SHP77 (cell line): ENCODE results near the gene RHBDD2.

Experiments
- DNase-seq, 2 experiments: peaks; one replicate each; lab custom pipeline; 2025; lab: John Stamatoyannopoulos, UW

The RHBDD2 gene

DNA sequence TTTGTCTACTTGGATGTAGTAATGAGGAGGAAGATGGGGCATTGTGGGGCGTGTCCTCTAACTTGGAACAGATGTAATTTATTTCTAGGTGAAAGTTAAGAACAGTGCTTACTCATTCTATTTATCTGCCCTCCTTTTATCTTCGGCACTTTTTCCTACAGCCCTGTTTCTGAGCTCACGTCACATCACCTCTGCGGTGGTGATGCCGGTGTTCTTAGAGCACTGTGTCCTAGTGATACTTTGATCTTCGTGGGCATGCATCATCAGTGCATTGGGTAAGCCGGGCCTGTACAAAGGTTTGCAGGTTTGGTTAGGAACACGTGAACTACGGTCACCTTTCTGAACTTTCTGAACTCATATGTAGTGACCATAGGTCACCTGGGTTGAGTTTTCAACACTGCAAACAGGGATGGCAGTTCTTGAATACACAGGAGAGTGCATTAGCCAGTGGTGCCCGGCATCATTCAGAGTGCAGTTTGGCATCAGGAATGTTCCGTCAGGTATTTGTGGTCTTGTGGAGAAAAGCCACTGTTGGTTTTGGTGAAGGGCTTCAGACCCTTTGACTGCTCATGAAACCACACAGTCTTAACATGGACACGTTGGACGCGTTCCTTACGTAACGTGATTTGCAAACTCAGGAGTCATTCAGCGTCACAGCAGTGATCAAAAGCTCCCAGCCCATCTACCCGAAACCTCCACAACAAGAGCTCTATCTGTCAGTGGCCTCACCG lies 41.8 kb downstream of the RHBDD2 start:
- no peak for DNase-seq

DNA sequence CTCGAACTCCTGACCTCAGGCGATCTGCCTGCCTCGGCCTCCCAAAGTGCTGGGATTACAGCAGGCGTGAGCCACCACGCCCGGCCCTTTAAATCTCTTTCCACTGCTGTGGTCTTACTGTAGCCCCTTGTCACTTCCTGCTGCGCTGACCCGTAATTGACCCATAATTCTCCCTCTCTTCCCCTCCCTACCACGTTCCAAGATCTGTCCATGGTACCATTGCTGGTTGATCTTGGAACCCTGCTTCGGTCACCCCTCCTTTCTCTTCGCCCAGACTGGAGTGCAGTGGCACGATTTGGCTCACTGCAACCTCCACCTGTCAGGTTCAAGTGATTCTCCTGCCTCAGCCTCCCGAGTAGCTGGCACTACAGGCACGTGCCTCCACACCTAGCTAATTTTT lies 42.6 kb downstream of the RHBDD2 start:
- no peak for DNase-seq

DNA sequence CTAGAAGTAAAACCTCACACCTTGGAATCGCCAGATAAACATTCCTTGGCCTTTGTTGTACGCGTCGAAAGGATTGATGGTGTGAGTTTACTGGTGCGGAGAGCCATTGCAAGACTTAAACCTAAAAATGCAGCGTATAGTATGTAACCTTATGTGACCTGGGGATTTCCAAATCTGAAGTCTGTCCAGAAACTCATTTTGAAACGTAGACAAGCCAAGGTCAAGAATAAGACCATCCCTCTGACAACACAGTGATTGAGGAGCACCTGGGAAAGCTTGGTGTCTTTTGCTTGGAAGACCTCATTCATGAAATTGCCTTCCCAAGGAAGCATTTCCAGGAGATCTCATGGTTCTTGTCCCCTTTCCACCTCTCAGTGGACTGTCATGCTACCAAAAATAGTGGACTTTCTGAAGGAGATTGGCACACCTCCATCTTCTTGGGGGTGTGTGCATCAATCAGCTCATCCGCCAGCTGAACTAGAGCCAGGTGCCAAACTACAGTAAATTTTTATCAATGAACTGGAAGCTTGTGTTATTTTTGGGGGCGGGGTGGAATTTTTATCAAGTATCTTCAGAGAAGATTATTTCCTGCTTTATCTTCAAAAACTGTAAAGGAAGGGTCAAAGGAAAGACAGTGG lies 44.3 kb downstream of the RHBDD2 start:
- no peak for DNase-seq

DNA sequence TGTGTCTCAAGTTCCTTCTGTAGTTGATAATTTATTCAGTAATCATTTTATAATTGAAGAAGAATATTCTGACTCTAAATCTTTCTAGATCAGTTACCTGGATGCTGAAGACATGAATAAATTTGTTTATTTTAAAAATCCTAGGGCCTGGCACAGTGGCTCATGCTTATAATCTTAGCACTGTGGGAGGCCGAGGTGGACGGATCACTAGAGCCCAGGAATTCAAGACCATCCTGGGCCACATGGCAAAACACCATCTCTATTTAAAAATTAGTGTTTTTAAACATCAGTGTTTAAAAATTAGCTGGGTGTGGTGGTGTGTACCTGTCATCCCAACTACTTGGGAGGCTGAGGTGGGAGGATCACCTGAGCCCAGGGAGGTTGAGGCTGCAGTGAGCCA lies 45.4 kb downstream of the RHBDD2 start:
- no peak for DNase-seq

DNA sequence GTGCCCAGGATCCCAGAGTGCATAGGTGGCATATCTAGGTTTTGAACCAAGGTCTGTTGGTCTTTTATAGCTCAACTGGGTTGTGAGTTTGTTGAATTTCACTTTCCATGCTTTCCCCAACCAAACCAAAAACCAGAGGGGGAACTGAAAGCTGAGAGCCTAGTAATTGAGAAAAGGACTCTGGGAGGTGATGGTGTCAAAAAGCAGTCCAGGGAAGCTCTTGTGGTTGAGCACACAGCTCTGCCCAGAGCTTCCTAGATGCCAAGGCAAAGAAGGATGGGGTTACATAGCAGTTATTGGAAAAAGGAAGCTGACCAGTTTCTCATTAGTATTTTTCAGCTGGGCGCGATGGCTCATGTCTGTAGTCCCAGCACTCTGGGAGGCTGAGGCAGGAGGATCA lies 46.1 kb downstream of the RHBDD2 start:
- no peak for DNase-seq

DNA sequence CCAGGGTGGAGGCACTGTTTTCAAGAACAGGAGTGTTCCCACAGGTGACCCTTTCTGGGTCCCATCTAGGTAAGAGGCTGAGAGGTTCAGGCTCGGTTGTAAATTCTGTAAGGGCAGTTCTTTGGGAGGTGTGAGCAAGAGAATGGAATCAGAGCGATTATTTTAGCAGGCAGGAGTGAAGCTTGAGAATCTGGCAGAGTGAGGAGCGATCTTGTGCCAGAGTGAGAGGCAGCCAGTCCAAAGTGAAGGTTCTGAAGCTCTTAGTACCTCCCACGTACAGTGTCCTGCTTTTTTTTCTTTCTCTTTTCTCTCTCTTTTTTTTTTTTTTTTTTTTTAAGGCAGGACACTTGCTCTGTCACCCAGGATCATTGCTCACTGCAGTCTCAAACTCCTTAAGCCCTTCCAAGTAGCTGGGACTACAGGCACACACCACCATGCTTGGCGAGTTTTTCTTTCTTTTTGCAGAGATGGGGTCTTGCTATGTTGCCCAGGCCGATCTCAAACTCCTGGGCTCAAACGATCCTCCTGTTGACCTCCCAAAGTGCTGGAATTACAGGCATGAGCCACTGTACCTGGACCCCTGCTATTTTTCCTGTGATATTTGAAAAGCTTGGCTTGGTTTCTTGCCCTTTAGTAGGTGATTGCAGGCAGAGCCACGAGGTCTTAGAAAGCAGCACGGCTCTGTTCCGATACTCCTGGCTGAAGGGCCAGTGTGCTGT lies 47.0 kb downstream of the RHBDD2 start:
- DNase-seq, result no peak

DNA sequence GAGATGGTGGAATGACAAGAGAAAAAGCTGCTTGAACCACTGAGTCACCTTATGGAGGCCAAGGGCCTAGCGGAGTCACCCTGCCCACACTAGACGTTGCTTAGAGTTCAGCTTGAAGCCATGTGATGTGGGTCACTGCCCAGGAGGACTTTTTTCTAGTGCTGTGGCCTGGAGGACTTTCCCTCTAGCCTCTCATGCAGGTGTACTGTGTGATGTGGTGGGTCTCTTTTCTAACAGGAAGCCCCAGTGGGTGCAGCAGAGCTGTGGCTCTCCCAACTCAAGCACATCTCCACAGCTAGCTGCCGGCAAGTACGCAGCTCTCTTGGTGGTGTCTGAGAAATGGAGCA lies 49.7 kb downstream of the RHBDD2 start:
- DNase-seq, result no peak

DNA sequence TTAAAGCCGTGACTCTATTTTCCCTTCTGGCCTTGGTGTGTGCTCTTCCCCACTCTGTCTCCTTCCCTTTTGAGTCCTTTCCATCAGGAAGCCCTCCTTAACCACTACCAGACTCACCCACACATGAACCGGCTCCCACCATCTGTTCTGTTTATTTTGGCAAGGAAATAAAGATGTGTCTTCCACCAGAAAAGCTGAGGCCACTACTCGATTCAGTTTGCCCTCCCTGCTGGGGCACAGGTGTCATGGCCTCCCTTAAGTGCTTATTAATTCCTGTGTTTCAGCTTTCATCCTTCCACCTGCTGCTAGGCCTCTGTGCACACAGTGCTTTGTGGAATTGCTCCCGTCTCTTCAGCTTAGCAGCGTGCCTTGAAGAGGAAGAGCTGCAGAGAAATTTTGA lies 52.8 kb downstream of the RHBDD2 start:
- peak; percentile 92 to 93 for DNase-seq

DNA sequence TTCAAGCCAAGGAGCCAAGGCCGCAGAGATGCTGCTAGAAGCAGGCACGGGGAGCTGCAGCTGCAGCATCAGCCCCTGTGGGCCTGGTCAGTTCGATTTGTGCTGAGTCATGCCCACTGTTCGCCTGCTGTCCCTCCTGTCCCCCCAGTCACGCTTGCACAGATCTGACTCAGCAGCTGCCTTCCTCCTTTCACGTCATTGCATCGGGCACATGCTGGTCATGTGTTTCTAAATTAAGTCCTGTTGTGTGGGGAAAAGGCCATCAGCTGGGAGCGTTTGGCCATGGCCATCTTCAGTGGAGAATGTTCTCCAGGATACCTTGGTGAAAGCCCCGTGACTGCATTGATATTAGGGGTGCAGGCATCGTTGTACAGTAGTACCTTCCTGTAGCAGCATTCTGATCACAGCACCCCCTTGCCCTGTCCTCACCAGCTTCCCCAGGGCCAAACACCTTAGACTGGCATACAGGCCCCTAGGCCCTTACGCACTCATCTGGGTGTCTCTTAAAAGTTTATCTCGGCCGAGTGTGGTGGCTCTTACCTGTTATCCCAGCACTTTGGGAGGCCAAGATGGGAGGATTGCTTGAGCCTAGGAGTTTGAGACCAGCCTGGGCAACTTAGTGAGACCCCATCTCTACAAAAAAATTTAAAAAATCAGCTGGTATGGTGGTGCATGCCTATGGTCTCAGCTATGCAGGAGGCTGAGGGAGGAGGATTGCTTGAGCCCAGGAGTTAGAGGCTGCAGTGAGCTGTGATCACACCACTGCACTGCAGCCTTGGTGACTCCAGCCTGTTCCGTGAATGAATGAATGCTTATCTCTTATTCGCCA lies 59.3 kb downstream of the RHBDD2 start:
- peak; percentile 81 to 91 for DNase-seq
